Activated naive CD4-positive, alpha-beta T cell treated with Interleukin-2 at 50 U/mL for 16 hours (primary cell): Measurements from ENCODE around the gene GDF7.
"Not testable (repeated sequence)": the region's sequence is repeated elsewhere in the genome, so short reads cannot be mapped to it uniquely, and the experiment has no call there.

ENCODE experiments used
- DNase-seq: peaks from one replicate; pipeline ENCODE4 v3.0.0-alpha.2; 2020

The GDF7 gene

DNA sequence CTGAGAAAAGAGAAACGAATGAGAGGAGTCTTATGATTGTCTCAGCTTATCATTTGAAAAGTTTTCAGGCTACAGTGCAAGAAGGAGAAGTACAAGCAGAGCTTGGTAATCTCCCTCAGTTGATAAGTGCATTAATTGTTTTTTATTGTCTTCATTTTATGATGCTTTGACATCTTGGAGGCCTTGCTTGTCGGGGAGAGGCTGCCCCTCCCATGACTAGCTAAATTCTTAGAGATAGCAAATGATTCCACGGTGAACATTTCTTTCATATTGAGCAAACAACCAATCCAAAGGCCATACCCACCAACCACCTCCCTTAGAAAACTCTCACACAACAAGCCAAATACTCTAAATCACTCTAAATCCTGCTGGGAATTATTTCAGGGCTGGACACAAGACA is 39.8 kb downstream of the GDF7 start:
- no peak for DNase-seq

DNA sequence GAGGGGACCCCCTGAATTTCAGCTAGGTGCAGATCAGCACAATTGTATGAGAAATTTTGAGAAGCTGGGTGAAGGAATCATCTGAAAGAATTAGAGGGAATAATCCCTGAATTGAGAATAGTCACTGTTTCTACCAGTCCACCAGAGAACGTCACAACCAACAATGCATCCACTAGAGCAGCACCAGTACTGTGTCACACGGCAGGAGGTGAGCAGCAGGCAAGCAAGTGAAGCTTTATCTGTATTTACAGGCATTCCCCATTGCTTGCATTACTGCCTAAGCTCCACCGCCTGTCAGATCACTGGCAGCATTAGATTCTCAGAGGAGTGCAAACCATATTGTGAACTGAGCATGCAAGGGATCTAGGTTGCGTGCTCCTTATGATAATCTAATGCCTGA is 40.7 kb downstream of the GDF7 start:
- DNase-seq, result no peak

DNA sequence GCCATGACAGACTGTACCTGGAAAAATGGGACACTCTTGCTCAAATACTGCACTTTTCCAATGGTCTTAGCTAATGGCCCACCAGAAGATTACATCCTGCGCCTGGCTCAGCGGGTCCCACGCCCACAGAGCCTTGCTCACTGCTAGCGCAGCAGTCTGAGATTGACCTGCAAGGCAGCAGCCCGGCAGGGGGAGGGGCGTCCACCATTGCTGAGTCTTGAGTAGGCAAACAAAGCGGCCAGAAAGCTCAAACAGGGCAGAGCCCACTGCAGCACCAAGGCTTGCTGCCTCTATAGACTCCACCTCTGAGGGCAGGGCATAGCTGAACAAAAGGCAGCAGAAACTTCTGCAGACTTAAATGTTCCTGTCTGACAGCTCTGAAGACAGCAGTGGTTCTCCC is 44.7 kb downstream of the GDF7 start:
- DNase-seq, result not testable (repeated sequence)

DNA sequence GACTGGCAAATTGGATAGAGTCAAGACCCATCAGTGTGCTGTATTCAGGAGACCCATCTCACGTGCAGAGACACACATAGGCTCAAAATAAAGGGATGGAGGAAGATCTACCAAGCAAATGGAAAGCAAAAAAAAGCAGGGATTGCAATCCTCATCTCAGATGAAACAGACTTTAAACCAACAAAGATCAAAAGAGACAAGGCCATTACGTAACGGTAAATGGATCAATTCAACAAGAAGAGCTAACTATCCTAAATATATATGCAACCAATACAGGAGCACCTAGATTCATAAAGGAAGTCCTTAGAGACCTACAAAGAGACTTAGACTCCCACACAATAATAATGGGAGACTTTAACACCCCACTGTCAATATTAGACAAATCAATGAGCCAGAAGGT is 46.6 kb downstream of the GDF7 start:
- not testable (repeated sequence) for DNase-seq

DNA sequence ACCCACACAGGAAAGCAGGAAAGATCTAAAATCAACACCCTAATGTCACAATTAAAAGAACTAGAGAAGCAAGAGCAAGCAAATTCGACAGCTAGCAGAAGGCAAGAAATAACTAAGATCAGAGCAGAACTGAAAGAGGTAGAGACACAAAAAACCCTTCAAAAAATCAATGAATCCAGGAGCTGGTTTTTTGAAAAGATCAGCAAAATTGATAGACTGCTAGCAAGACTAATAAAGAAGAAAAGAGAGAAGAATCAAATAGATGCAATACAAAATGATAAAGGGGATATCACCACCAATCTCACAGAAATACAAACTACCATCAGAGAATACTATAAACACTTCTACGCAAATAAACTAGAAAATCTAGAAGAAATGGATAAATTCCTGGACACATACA is 47.5 kb downstream of the GDF7 start:
- DNase-seq, result not testable (repeated sequence)

DNA sequence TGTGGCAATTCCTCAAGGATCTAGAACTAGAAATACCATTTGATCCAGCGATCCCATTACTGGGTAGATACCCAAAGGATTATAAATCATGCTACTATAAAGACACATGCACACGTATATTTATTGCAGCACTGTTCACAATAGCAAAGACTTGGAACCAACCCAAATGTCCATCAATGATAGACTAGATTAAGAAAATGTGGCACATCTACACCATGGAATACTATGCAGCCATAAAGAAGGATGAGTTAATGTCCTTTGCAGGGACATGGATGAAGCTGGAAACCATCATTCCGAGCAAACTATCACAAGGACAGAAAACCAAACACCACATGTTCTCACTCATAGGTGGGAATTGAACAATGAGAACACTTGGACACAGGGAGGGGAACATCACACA is 49.2 kb downstream of the GDF7 start:
- not testable (repeated sequence) for DNase-seq

GRCh38 chr2:20717641-20718040 is 50.7 kb downstream of the GDF7 start:
- no peak for DNase-seq

DNA sequence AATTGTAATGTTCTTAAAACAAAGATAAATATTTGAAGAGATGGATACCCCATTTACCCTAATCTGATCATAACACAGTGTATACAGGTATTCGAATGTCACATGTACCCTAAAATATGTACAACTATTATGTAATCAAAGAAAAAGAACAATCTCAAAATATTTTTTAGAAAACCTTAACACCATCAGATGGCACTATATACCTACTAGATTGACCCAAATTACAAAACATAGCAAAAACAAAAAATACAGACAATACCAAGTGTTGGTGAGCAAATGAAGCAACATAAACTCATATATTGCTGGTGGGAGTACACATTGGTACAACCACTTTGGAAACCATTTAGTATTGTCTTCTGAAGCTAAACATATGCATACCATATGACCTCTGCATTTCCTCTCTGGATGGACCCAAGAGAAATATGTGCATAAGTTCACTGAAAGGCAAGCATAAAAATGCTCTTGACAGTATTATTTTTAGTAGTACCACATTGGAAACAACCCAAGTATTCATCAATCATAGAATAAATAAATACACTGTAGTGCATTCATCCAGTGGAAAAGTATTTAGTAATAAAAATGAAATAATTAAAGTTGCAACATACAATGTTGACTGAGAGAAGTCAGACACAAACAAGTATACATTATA is 55.8 kb downstream of the GDF7 start:
- DNase-seq, result no peak

- DNase-seq, result no peak
These were observed 56.6 kb downstream of the GDF7 start for GRCh38 chr2:20723543-20723942.

- no peak for DNase-seq
These were observed 57.6 kb downstream of the GDF7 start for GRCh38 chr2:20724500-20725053.

- DNase-seq, result no peak
These were observed 58.8 kb downstream of the GDF7 start for GRCh38 chr2:20725782-20726181.

DNA sequence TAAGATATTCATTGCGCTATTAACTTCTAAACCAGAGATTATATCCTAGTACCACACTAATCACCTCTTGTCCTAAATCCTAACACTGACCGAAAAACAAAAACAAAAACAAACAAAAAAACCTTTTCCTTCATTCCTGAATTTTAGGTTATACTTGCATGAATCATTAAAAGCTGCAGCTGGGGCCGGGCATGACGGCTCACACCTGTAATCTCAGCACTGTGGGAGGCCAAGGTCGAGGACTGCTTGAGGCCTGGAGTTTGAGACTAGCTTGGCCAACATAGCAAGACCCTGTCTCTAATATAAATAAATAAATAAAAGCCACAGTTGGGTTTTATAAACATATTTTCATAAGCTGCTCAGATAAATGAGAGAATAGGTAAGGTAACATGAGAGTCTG is 60.0 kb downstream of the GDF7 start:
- no peak for DNase-seq

- no peak for DNase-seq
These were observed 61.3 kb downstream of the GDF7 start for GRCh38 chr2:20728114-20728758.
